ENCODE measurements around the gene ESYT2. TPM values are rescaled to one million over a fixed set of nuclear protein-coding genes. Genes with fewer than 3 reads are reported as not detected.

The ESYT2 gene
- total and polyA plus RNA-seq, 8 donors, result 8.1 to 31.8 (median 27.3) TPM

DNA sequence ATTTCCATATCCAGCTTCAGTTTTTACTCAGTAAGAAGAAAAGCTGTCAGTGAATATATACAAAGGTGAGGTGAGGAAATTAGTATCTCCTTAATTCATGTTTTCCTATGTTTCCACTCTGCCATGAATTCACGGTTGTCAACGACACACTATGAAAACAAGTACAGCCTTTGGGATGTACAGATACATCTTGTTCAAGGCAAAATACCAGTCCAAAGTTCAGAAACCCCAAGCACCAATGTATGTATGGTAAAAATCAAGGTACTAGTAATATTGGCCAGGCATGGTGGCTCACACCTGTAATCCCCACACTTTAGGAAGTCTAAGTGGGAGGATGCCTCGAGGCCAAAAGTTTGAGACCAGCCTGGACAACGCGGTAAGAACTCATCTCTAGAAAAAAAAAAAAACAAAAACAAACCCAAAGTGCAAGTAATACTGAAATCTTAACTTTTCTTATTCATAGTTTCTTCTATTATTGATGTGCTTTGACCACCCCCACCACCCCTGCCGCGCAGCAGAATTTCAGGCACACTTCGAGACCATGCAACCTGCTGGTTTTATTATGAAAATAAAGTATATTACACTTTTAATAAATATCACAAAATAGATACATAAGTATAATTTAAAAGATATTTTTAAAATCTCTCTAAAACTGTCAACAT is 3.5 kb downstream of the ESYT2 start:
- no peak overlapping the region for H3K27ac ChIP-seq
- no peaks in the 10 kb centered on the region for H3K36me3 ChIP-seq
- H3K4me1 ChIP-seq, result peaks cover 4 to 22% (median 8%) of the 10 kb centered on the region in 3 donors
- H3K4me3 ChIP-seq, result no peak overlapping the region
- DNase-seq (no peak), ATAC-seq (no peak), FAIRE-seq (no peak)
- intact Hi-C loops (cut with DNase I), result no loop called here
- no peaks in the 10 kb centered on the region for H3K27me3 ChIP-seq
- WGBS, 2 donors, result 95 to 97% methylated on average over 8 of the region's 8 CpGs
- H3K9me3 ChIP-seq, result no peaks in the 10 kb centered on the region
- TF ChIP-seq, protein P1, sequence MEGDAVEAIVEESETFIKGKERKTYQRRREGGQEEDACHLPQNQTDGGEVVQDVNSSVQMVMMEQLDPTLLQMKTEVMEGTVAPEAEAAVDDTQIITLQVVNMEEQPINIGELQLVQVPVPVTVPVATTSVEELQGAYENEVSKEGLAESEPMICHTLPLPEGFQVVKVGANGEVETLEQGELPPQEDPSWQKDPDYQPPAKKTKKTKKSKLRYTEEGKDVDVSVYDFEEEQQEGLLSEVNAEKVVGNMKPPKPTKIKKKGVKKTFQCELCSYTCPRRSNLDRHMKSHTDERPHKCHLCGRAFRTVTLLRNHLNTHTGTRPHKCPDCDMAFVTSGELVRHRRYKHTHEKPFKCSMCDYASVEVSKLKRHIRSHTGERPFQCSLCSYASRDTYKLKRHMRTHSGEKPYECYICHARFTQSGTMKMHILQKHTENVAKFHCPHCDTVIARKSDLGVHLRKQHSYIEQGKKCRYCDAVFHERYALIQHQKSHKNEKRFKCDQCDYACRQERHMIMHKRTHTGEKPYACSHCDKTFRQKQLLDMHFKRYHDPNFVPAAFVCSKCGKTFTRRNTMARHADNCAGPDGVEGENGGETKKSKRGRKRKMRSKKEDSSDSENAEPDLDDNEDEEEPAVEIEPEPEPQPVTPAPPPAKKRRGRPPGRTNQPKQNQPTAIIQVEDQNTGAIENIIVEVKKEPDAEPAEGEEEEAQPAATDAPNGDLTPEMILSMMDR (IDR thresholded peaks at IDR 0.05), result no peak

DNA sequence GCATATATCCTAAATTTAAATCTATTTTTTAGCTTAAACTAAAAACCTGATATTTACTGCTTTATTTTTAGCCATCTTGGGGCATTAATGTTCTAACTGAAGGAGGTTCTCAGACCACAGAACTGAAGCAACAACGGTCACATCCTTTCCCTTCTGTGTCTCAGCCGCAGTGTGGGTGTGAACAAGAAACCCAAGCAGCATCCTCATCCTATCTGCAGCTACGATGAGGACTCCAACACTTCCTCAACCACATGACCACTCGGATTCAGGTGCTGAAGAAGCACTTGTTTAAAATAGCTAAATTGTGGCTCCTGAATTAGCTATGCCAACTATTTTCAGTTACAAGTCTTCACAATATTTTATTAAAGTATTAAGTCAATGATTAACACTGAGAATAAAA is 5.3 kb downstream of the ESYT2 start:
- 49 to 51% methylated on average over 4 of the region's 4 CpGs for WGBS, 2 donors
- ATAC-seq, result no peak
- no peak overlapping the region for H3K27ac ChIP-seq
- no peak for FAIRE-seq
- peaks cover 8 to 26% (median 12%) of the 10 kb centered on the region in 3 donors for H3K4me1 ChIP-seq
- H3K4me3 ChIP-seq, result no peak overlapping the region
- intact Hi-C loops (cut with DNase I), result no loop called here
- no peaks in the 10 kb centered on the region for H3K9me3 ChIP-seq
- TF ChIP-seq, protein P1 (IDR thresholded peaks at IDR 0.05), result no peak
- DNase-seq, result no peak
- no peaks in the 10 kb centered on the region for H3K36me3 ChIP-seq
- no peaks in the 10 kb centered on the region for H3K27me3 ChIP-seq

DNA sequence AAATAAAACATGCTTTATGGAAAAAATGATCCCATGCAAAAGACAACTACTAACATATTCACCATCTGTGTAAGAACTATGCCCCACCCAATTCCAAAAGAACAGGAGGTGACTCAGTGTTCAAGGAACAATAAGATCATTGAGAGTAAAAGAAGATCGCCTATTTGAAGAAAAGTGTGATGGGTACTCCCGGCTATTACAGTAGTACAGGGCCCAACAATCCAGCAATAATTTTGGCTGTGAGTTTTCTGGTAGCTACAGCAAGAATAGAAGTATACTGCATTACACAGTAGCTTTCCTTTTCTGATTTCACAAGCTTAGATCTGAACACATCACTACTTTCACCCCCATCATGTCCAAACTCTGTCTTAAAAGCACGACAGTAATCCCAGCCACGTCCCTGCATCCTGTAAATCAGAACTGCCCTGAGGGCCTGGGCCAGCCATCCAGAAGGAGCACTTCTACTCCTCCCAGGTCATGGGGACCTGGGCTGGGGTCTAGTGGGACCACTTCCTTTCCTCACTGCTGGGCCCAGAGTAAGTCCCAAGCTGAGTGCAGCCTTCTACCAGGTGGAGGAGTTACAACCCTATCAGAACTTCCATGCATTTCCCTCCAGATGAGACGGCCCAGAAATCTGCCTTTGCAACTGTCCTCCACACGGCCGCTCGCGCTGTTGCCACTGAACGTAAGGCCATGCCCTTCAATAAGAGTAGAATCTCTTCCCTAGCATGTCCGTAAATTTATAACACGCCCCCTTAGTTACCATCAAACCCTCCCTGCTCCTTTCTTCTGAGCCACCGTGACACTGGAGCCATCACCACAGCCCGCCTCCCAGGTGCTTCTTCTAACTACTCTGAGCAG is 7.9 kb downstream of the ESYT2 start:
- H3K9me3 ChIP-seq, result no peaks in the 10 kb centered on the region
- no peaks in the 10 kb centered on the region for H3K27me3 ChIP-seq
- FAIRE-seq, result no peak
- no peak overlapping the region for H3K4me3 ChIP-seq
- peaks cover 14 to 51% (median 29%) of the 10 kb centered on the region in 3 donors for H3K4me1 ChIP-seq
- peak in 1 of 4 donors; percentile 13 for ATAC-seq
- 84 to 93% methylated on average over 14 of the region's 14 CpGs for WGBS, 2 donors
- no peak for DNase-seq
- TF ChIP-seq, protein P1 (IDR thresholded peaks at IDR 0.05), result no peak
- no peaks in the 10 kb centered on the region for H3K36me3 ChIP-seq
- intact Hi-C loops (cut with DNase I), result no loop called here
- peak overlapping the region in 1 of 4 donors; percentile 15 for H3K27ac ChIP-seq

DNA sequence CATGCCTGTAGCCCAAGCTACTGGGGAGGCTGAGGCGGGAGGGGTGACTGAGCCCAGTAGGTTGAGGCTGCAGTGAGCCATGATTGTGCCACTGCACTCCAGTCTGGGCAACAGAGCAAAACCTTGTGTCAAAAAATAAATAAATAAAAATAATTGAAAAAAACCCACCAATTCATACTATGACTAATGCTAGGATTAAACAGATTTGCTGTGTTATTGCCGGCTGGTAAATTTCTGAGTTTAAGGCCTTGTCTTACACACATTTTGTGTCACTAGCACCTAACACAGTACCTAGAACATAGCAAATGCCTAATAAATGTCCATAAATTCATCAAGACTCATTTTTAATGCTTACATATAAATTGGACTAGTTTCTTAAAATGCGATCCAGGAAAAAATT is 8.7 kb downstream of the ESYT2 start:
- intact Hi-C loops (cut with DNase I), result no loop called here
- Histone ChIP-seq H3K27ac (no peak overlapping the region), H3K27me3 (no peaks in the 10 kb centered on the region), H3K9me3 (no peaks in the 10 kb centered on the region), H3K4me3 (no peak overlapping the region), H3K36me3 (no peaks in the 10 kb centered on the region), H3K4me1 (peaks cover 14 to 58% (median 33%) of the 10 kb centered on the region in 3 donors)
- no peak for FAIRE-seq
- ATAC-seq, result no peak
- TF ChIP-seq, protein P1 (IDR thresholded peaks at IDR 0.05), result no peak
- DNase-seq, result no peak
- WGBS, 2 donors, result 94 to 95% methylated on average over 3 of the region's 3 CpGs

All from pancreas (tissue), 10 donors.